Adipose tissue (tissue), 3 donors: ENCODE measurements around the gene NKG7. TPM values are rescaled to one million over a fixed set of nuclear protein-coding genes. Genes with fewer than 3 reads are reported as not detected.

ENCODE experiments used
- H3K27ac ChIP-seq: one replicate; pipeline ENCODE4 v1.5.1; 2013; ENCODE audit warnings: low read depth, low read length
- WGBS, 3 donors: extraction: QIAGEN DNeasy Blood & Tissue Kit; methylation state at CpG; one replicate each; pipeline ENCODE4 v1.1.7; 2013; 5-methylcytosine and 5-hydroxymethylcytosine counted together
- polyA plus RNA-seq, 3 donors: library from polyadenylated mRNA; stranded (reverse); fragments of 200-250 nt; gene quantifications; one replicate each; pipeline ENCODE4 v1.2.3, GENCODE V29; 2013
- donor health status: healthy with polysubstance abuse.
- donor health status: Bipolar disorder and iron deficiency.
- donor health status: healthy.

NKG7 gene
- polyA plus RNA-seq, 3 donors: 1.5 to 10.3 (median 9.1) TPM

DNA sequence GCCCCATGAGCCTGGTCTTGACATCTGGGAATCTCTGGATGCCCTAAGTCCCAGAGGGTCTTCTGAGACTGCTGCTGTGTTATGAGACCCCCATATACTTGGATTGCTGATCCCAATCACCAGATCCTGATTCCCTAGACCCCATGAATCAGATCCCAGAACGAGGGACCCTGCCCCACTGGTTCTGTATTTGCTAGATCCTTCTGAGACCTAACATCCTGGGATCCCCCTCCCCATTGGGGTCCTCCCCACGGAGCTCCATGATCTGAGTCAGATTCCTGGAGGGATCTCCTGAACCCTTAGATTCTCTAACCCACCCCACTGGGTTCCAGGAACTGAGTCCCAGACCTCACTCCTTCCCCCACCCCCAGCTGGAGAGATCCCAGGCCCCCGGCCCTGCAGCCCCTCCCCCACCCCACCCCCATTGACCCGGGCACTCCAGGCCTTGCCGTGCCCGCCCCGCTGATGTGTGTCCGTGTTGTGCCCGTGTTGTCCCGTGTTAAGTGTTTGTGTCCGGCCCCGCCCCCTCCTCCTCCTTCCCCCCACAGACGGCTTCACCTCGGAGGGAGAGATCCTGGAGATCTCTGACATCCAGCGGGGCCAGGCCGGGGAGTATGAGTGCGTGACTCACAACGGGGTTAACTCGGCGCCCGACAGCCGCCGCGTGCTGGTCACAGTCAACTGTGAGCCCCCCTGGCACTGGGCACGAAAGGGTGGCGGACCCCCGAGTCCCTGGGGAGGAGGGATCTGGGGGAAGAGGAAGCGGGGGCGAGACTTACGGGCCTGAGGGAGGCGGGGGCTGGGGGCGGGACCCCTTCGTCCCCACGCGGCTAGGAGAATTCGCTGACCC, 46.0 kb downstream of the NKG7 start:
- WGBS, 3 donors: 12 to 23% (median 20%) methylated on average over 33 to 36 of the region's 36 CpGs
- no peak overlapping the region for H3K27ac ChIP-seq

DNA sequence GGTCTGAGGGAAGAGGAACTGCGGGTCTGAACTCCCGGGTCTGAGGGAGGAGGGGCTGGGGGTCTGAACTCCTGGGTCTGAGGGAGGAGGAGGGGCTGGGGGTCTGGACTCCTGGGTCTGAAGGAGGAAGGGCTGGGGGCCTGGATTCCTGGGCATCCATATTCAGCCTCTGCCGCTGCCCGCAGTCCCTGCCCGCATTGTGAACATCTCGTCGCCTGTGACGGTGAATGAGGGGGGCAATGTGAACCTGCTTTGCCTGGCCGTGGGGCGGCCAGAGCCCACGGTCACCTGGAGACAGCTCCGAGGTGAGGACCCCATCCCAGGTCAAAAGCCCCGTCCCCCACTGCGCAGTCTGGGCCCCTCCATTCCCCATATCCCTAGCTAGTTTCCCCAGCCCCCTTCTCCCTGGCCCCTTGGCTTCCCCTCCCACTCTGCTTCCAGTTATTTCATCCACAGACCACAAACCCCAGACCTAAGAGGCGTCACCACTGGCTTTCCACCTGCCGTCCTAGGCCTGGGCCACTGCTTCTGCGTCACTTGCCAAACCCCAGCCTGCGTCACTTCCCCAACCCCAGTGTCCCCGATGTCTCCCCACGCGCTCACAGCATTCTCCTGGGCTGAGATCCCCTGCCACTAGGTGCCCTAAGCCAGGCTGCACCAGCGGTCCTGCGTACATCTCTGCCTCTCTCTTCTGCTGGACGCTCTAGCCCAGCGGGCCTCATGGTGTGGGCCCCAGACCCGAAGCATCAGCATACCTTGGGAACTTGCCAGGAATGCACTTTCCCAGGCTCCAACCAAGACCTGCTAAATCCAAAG, 47.1 kb downstream of the NKG7 start:
- WGBS, 3 donors: 64 to 67% (median 67%) methylated on average over 26 of the region's 26 CpGs
- no peak overlapping the region for H3K27ac ChIP-seq

GRCh38 chr19:51324167-51324481, 48.3 kb downstream of the NKG7 start:
- WGBS, 3 donors: 52 to 66% (median 53%) methylated on average over 6 of the region's 6 CpGs
- H3K27ac ChIP-seq: no peak overlapping the region

DNA sequence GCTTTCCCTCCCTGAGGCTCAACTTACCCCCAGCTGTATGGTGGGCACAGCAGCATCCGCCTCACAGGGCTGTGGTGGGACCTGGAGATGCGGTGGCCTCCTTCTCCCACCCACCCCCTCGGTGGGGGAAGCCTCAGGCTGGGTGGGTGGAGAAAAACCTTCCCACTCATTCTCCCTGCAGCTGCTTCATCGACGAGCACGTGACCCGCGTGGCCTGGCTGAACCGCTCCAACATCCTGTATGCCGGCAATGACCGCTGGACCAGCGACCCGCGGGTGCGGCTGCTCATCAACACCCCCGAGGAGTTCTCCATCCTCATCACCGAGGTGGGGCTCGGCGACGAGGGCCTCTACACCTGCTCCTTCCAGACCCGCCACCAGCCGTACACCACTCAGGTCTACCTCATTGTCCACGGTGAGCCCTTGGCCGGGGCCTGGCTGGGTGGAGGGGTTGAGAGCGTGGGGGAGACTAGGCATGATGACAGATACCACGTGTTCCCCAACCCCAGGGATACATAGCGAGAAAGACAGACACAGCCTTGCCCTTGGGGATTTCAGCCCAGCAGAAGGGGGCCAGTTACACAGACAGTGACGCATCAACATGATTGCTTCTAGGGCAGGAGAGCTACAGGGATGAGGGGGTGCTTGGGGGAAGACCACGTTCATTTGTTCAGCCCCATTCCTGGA, 48.8 kb downstream of the NKG7 start:
- no peak overlapping the region for H3K27ac ChIP-seq
- 69 to 75% (median 71%) methylated on average over 29 of the region's 29 CpGs for WGBS, 3 donors

- no peak overlapping the region for H3K27ac ChIP-seq
- WGBS, 3 donors: 60 to 81% (median 77%) methylated on average over 14 of the region's 14 CpGs
Measured at GRCh38 chr19:51321799-51322198, 50.7 kb downstream of the NKG7 start.

Other genes with a start within 250 kb of the NKG7 start
- 1 to 10 TPM in 2 of 3 donors, under 1 TPM in 1; 0.78 to 7.1 (median 4.3) TPM for gene SIGLEC9, start 247.7 kb downstream of the NKG7 start, polyA plus RNA-seq
- 1 to 10 TPM in 2 of 3 donors, under 1 TPM in 1; 0.59 to 5.1 (median 2.3) TPM for gene SIGLEC7, start 230.4 kb downstream of the NKG7 start, polyA plus RNA-seq
- gene CD33, start 147.6 kb downstream of the NKG7 start, polyA plus RNA-seq: 10 to 100 TPM in 1 of 3 donors, 1 to 10 TPM in 2; 1.5 to 10.6 (median 6.7) TPM
- not detected for gene SIGLECL1, start 121.6 kb downstream of the NKG7 start, polyA plus RNA-seq
- gene IGLON5, start 61.0 kb downstream of the NKG7 start, polyA plus RNA-seq: 1 to 10 TPM in 1 of 3 donors, under 1 TPM in 2; 0.11 to 1.1 (median 0.28) TPM
- 1 to 10 TPM in 2 of 3 donors, under 1 TPM in 1; 0.48 to 1.7 (median 1.3) TPM for gene VSIG10L, start 30.5 kb downstream of the NKG7 start, polyA plus RNA-seq
- gene ETFB, start 6.3 kb downstream of the NKG7 start, polyA plus RNA-seq: 100 to 1,000 TPM in 2 of 3 donors, 10 to 100 TPM in 1; 99.6 to 407 (median 224) TPM
- 1 to 10 TPM in 1 of 3 donors, under 1 TPM in 2; 0.48 to 3.3 (median 0.49) TPM for gene CLDND2, start 3.7 kb downstream of the NKG7 start, polyA plus RNA-seq
- gene LIM2, start 15.3 kb upstream of the NKG7 start, polyA plus RNA-seq: not detected
- gene C19orf84, start 17.9 kb upstream of the NKG7 start, polyA plus RNA-seq: under 1 TPM in 1 of 3 donors, not detected in 2; 0.56 TPM
- 1 to 10 TPM; 2.1 to 3.5 (median 2.4) TPM for gene SIGLEC10, start 45.0 kb upstream of the NKG7 start, polyA plus RNA-seq
- under 1 TPM in 2 of 3 donors, not detected in 1; 0.04 to 0.08 TPM for gene SIGLEC8, start 85.8 kb upstream of the NKG7 start, polyA plus RNA-seq
- gene CEACAM18, start 105.9 kb upstream of the NKG7 start, polyA plus RNA-seq: not detected
- gene SIGLEC12, start 129.1 kb upstream of the NKG7 start, polyA plus RNA-seq: under 1 TPM in 2 of 3 donors, not detected in 1; 0.08 to 0.56 TPM
- gene SIGLEC6, start 159.0 kb upstream of the NKG7 start, polyA plus RNA-seq: under 1 TPM in 2 of 3 donors, not detected in 1; 0.05 to 0.34 TPM
- gene ZNF175, start 198.6 kb upstream of the NKG7 start, polyA plus RNA-seq: 1 to 10 TPM; 1.3 to 3.3 (median 1.5) TPM